Ishikawa (cell line): ENCODE data around the gene LZTS3.

ENCODE experiments used
- CEBPB ChIP-seq: IDR thresholded peaks from 2 replicates; pipeline ENCODE4 v1.6.1; 2012
- CREB1 ChIP-seq: IDR thresholded peaks from 2 replicates; pipeline ENCODE4 v1.6.1; 2012; ENCODE audit warnings: low read depth
- EGR1 ChIP-seq: IDR thresholded peaks from 2 replicates; pipeline ENCODE4 v1.6.1; 2012
- EP300 ChIP-seq: IDR thresholded peaks from 2 replicates; pipeline ENCODE4 v1.6.1; 2012; ENCODE audit warnings: borderline replicate concordance
- FOXM1 ChIP-seq: IDR thresholded peaks from 2 replicates; pipeline ENCODE4 v1.6.1; 2012; ENCODE audit warnings: low read depth, borderline replicate concordance
- NFIC ChIP-seq: IDR thresholded peaks from 2 replicates; pipeline ENCODE4 v1.6.1; 2012
- RAD21 ChIP-seq: IDR thresholded peaks from 2 replicates; pipeline ENCODE4 v1.6.1; 2012; ENCODE audit warnings: low read depth
- TAF1 ChIP-seq: IDR thresholded peaks from 2 replicates; pipeline ENCODE4 v1.6.1; 2012; ENCODE audit warnings: low read depth, mild to moderate bottlenecking
- TCF12 ChIP-seq: IDR thresholded peaks from 2 replicates; pipeline ENCODE4 v1.6.1; 2012; ENCODE audit warnings: low read depth
- TEAD4 ChIP-seq: IDR thresholded peaks from 2 replicates; pipeline ENCODE4 v1.6.1; 2012
- YY1 ChIP-seq: IDR thresholded peaks from 2 replicates; pipeline ENCODE4 v1.6.1; 2012; ENCODE audit warnings: low read depth
- ZBTB7A ChIP-seq: IDR thresholded peaks from 2 replicates; pipeline ENCODE4 v1.6.1; 2012; ENCODE audit warnings: low read depth
- TF ChIP-seq, protein P1 (sequence below): IDR thresholded peaks from 2 replicates; pipeline ENCODE4 v1.6.1; 2012
- TF ChIP-seq, protein P2 (sequence below): IDR thresholded peaks from 2 replicates; pipeline ENCODE4 v1.6.1; 2012; ENCODE audit warnings: low read depth, mild to moderate bottlenecking
- TF ChIP-seq, protein P3 (sequence below): IDR thresholded peaks from 2 replicates; pipeline ENCODE4 v1.6.1; 2012

Gene LZTS3

DNA sequence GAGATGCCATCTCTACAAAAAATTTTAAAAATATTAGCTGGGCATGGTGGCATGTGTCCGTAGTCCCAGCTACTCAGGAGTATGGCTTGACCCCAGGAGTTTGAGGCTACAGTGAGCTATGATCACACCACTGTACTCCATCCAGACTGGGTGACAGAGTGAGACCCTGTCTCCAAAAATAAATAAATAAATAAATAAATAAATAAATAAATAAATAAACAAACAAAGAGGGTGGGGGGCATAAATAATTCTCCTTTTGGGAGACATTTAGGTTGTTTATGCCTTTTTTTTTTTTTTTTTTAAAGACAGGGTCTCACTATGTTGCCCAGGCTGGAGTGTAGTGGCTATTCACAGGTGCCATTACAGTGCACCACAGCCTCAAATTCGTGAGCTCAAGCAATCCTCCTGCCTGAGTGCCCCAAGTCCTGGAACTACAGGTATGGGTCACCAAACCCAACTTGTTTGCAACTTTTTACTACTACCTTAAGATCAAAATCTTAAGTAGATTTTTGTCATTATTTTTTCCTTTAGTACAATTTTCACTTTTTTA, 43.2 kb downstream of the LZTS3 start:
- no peak for TF ChIP-seq ZBTB7A
- TF ChIP-seq RAD21: no peak
- TF ChIP-seq EGR1: no peak
- no peak for TF ChIP-seq TCF12
- TF ChIP-seq CEBPB: no peak
- no peak for TF ChIP-seq NFIC
- TF ChIP-seq, protein P1, sequence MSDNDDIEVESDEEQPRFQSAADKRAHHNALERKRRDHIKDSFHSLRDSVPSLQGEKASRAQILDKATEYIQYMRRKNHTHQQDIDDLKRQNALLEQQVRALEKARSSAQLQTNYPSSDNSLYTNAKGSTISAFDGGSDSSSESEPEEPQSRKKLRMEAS: no peak
- no peak for TF ChIP-seq TEAD4
- TF ChIP-seq FOXM1: no peak
- no peak for TF ChIP-seq EP300
- TF ChIP-seq, protein P2, sequence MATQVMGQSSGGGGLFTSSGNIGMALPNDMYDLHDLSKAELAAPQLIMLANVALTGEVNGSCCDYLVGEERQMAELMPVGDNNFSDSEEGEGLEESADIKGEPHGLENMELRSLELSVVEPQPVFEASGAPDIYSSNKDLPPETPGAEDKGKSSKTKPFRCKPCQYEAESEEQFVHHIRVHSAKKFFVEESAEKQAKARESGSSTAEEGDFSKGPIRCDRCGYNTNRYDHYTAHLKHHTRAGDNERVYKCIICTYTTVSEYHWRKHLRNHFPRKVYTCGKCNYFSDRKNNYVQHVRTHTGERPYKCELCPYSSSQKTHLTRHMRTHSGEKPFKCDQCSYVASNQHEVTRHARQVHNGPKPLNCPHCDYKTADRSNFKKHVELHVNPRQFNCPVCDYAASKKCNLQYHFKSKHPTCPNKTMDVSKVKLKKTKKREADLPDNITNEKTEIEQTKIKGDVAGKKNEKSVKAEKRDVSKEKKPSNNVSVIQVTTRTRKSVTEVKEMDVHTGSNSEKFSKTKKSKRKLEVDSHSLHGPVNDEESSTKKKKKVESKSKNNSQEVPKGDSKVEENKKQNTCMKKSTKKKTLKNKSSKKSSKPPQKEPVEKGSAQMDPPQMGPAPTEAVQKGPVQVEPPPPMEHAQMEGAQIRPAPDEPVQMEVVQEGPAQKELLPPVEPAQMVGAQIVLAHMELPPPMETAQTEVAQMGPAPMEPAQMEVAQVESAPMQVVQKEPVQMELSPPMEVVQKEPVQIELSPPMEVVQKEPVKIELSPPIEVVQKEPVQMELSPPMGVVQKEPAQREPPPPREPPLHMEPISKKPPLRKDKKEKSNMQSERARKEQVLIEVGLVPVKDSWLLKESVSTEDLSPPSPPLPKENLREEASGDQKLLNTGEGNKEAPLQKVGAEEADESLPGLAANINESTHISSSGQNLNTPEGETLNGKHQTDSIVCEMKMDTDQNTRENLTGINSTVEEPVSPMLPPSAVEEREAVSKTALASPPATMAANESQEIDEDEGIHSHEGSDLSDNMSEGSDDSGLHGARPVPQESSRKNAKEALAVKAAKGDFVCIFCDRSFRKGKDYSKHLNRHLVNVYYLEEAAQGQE: no peak
- no peak for TF ChIP-seq TAF1
- no peak for TF ChIP-seq CREB1

DNA sequence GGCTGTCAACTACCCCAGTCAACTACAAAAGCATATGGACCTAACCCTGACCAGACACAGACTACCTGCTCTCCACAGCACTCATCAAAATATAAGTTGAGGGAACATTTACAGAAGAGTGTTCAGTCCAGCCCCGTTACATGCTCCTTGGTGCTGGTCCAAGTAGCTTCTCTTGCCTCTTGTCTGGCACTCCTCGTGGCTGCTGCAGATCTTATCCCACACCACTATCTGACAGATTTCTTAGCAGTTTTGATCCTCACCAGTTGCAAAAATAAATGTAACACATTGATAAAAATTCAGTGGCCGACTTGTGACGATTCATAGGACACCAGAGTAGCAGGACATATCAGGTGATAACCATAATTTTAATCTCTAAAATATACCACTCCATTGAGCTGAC, 44.3 kb downstream of the LZTS3 start:
- TF ChIP-seq, protein P1: no peak
- no peak for TF ChIP-seq EGR1
- no peak for TF ChIP-seq EP300

DNA sequence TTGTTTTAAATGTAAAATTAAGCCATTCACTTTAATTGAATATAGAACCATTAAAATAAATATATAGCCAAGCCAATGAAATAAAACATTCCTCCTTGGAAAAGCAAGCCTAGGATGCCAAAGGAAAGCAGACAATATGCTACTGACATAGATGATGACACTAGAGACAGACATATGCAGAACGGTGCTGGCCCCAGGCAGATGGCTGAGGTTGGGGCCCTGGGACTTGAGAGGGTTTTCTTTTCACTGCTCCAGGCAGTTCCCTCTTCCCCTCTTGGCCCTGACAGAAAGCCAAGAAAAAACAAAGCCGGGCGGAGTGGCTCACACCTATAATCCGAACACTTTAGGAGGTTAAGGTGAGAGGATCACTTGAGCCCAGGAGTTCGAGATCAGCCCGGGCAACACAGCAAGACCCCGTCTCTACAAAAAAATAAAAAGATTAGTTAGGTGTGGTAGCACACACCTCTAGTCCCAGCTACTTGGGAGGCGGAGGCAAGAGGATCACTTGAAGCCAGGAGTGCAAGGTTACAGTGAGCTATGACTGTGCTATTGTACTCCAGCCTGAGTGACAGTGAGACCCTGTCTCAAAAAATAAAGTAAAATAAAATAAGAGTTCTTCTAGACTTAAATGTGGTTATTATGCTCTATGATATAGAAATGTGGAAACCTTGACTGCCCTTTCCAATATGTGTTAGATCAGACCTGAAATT, 44.9 kb downstream of the LZTS3 start:
- TF ChIP-seq CEBPB (no peak), FOXM1 (no peak), RAD21 (no peak), ZBTB7A (no peak), EGR1 (no peak)

DNA sequence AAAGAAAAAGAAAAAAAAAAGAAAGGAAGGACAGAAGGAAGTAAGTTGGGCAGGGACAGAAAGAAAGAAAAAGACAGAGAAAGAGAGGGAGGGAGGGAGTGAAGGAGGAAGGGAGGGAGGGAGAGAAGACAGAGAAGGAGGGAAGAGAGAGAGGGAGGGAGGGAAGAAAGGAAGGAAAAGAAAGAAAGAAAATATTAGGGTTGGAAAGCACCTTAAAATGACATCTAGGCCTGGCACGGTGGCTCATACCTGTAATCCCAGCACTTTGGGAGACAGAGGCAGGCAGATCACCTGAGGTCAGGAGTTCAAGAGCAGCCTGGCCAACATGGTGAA, 46.9 kb downstream of the LZTS3 start:
- TF ChIP-seq NFIC: no peak
- TF ChIP-seq, protein P3, sequence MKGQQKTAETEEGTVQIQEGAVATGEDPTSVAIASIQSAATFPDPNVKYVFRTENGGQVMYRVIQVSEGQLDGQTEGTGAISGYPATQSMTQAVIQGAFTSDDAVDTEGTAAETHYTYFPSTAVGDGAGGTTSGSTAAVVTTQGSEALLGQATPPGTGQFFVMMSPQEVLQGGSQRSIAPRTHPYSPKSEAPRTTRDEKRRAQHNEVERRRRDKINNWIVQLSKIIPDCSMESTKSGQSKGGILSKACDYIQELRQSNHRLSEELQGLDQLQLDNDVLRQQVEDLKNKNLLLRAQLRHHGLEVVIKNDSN: no peak
- TF ChIP-seq, protein P1: no peak
- TF ChIP-seq EP300: no peak
- TF ChIP-seq, protein P2: no peak
- TF ChIP-seq EGR1: no peak
- TF ChIP-seq CREB1: no peak
- no peak for TF ChIP-seq YY1
- no peak for TF ChIP-seq CEBPB
- no peak for TF ChIP-seq FOXM1
- no peak for TF ChIP-seq TAF1
- TF ChIP-seq RAD21: no peak
- TF ChIP-seq TCF12: no peak
- no peak for TF ChIP-seq ZBTB7A
- no peak for TF ChIP-seq TEAD4

DNA sequence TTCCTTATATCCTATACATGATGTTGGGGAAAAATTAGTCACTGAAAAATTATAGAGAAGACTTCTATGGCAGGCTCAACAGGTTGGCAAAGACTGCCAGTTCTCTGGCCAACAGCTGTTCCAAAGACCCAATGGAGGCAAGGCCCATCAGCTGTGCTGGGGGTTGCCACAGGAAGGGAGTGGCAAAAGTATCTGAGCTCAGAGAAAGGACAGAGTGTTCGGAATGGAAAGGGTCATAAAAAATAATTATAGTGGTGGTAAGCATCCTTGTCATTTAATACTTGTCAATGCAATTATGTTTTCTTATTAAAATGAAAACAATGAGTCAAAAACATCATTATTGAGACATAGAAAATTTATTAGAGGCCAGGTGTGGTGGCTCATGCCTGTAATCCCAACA, 49.8 kb downstream of the LZTS3 start:
- no peak for TF ChIP-seq TCF12
- no peak for TF ChIP-seq EP300
- TF ChIP-seq RAD21: no peak
- TF ChIP-seq, protein P1: no peak
- no peak for TF ChIP-seq NFIC
- TF ChIP-seq CREB1: no peak
- no peak for TF ChIP-seq FOXM1

DNA sequence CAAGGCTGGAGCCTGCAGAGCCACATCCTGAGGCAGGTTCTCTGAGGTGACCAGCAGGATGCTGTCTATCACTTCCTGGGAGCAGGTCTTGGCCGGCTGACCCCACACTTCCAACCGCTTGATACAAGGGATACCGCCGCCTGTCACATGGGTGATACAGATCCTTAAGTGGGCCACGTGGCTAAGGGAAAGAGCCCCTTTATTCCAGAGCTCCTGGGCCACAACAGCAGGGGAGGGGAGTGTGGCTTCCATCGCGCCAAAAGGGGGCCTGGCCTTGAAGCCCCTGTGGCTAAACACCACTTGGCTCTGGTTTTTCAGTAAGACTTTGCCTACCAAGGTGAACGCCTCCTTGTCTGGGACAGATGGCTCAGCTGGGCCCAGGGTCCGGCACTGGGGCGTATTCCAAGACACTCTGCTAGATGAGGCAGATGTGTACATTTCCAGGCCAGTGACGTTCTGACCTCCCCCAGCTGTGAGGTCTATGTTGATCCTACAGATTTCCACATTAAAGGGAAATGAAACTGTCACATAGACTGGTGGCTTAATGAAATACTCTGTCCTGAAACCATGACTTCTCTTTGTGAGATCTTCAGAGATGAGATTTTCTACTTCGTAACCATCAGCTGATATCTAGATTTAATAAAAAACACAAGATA, 51.3 kb downstream of the LZTS3 start:
- TF ChIP-seq EP300: no peak
- TF ChIP-seq, protein P2: no peak
- TF ChIP-seq RAD21: no peak
- TF ChIP-seq CEBPB: no peak
- no peak for TF ChIP-seq TCF12
- no peak for TF ChIP-seq NFIC
- no peak for TF ChIP-seq TEAD4
- no peak for TF ChIP-seq ZBTB7A
- no peak for TF ChIP-seq FOXM1
- TF ChIP-seq EGR1: no peak
- TF ChIP-seq, protein P3: no peak
- TF ChIP-seq, protein P1: no peak
- TF ChIP-seq YY1: no peak
- no peak for TF ChIP-seq CREB1
- TF ChIP-seq TAF1: no peak
